Activated naive CD8-positive, alpha-beta T cell treated with anti-CD3 and anti-CD28 coated beads, Interleukin-2, amount 10 ng/mL, durations not matched to agents 7 days and 5 days (primary cell): ENCODE data around the gene SLC25A21. TPM values are rescaled to one million over a fixed set of nuclear protein-coding genes. Genes with fewer than 3 reads are reported as not detected.

Source experiments
- ATAC-seq: fragments of 150-1000 bp; cut with Tn5 transposase; one replicate; pipeline ENCODE4 v1.10.0; 2021; ENCODE audit warnings: low read depth, moderate library complexity
- POLR2A ChIA-PET: fragments of 350-600 bp; sonication (Branson Sonifier 250); formaldehyde crosslinking; loops from one replicate; lab custom pipeline; 2021; ENCODE audit warnings: antibody characterized with exemption; lab: Charles Lee
- DNase-seq: peaks from one replicate; pipeline ENCODE4 v3.0.0; 2021
- H3K27ac Mint-ChIP-seq: one replicate; pipeline ENCODE4 v1.8.0; 2022; ENCODE audit warnings: mild to moderate bottlenecking, mixed read lengths
- H3K27me3 Mint-ChIP-seq: one replicate; pipeline ENCODE4 v1.8.0; 2022; ENCODE audit warnings: mild to moderate bottlenecking, moderate library complexity, mixed read lengths
- H3K36me3 Mint-ChIP-seq: one replicate; pipeline ENCODE4 v1.8.0; 2021; ENCODE audit warnings: mild to moderate bottlenecking, mixed read lengths
- H3K4me1 Mint-ChIP-seq: one replicate; pipeline ENCODE4 v1.8.0; 2021; ENCODE audit warnings: mixed read lengths
- H3K4me3 Mint-ChIP-seq: one replicate; pipeline ENCODE4 v1.8.0; 2022; ENCODE audit warnings: mild to moderate bottlenecking, moderate library complexity, mixed read lengths
- H3K9me3 Mint-ChIP-seq: one replicate; pipeline ENCODE4 v1.8.0; 2021; ENCODE audit warnings: mixed read lengths
- total RNA-seq, 2 experiments: library from RNA; stranded (reverse); gene quantifications; one replicate each; pipeline ENCODE4 v1.2.3, GENCODE V29; 2021

Gene SLC25A21
- total RNA-seq, 2 experiments from 2014 or later = not detected

GRCh38 chr14:37051680-37052079, 120.7 kb downstream of the SLC25A21 start:
- DNase-seq = no peak
- Mint-ChIP-seq H3K4me3 (no peak overlapping the region), H3K27ac (no peak overlapping the region), H3K36me3 (no peaks in the 10 kb centered on the region), H3K9me3 (peaks cover 3% of the 10 kb centered on the region), H3K4me1 (no peaks in the 10 kb centered on the region), H3K27me3 (no peaks in the 10 kb centered on the region)
- ATAC-seq = no peak
- POLR2A ChIA-PET = no interaction called here

- H3K4me3 Mint-ChIP-seq = no peak overlapping the region
- DNase-seq (no peak), ATAC-seq (no peak)
- POLR2A ChIA-PET = no interaction called here
- peaks cover 3% of the 10 kb centered on the region for H3K9me3 Mint-ChIP-seq
- no peak overlapping the region for H3K27ac Mint-ChIP-seq
- H3K27me3 Mint-ChIP-seq = no peaks in the 10 kb centered on the region
- no peaks in the 10 kb centered on the region for H3K36me3 Mint-ChIP-seq
- H3K4me1 Mint-ChIP-seq = no peaks in the 10 kb centered on the region
Observed at GRCh38 chr14:37051153-37051552, 121.3 kb downstream of the SLC25A21 start.

- Mint-ChIP-seq H3K9me3 (no peaks in the 10 kb centered on the region), H3K27ac (no peak overlapping the region), H3K4me3 (no peak overlapping the region), H3K4me1 (no peaks in the 10 kb centered on the region), H3K27me3 (no peaks in the 10 kb centered on the region), H3K36me3 (no peaks in the 10 kb centered on the region)
- DNase-seq = no peak
- no peak for ATAC-seq
- POLR2A ChIA-PET = no interaction called here
Observed at GRCh38 chr14:37048666-37049071, 123.7 kb downstream of the SLC25A21 start.

- Mint-ChIP-seq H3K9me3 (no peaks in the 10 kb centered on the region), H3K27me3 (no peaks in the 10 kb centered on the region), H3K4me3 (no peak overlapping the region), H3K36me3 (no peaks in the 10 kb centered on the region), H3K27ac (no peak overlapping the region), H3K4me1 (no peaks in the 10 kb centered on the region)
- no peak for DNase-seq
- ATAC-seq = no peak
- POLR2A ChIA-PET = no interaction called here
Observed at GRCh38 chr14:37047996-37048395, 124.4 kb downstream of the SLC25A21 start.

GRCh38 chr14:37047226-37047625, 125.2 kb downstream of the SLC25A21 start:
- Mint-ChIP-seq H3K27me3 (no peaks in the 10 kb centered on the region), H3K27ac (no peak overlapping the region), H3K4me3 (no peak overlapping the region), H3K36me3 (no peaks in the 10 kb centered on the region), H3K4me1 (no peaks in the 10 kb centered on the region), H3K9me3 (no peaks in the 10 kb centered on the region)
- DNase-seq = no peak
- POLR2A ChIA-PET = no interaction called here
- ATAC-seq = no peak

- Mint-ChIP-seq H3K9me3 (no peaks in the 10 kb centered on the region), H3K27ac (no peak overlapping the region), H3K4me3 (no peak overlapping the region), H3K36me3 (no peaks in the 10 kb centered on the region), H3K27me3 (no peaks in the 10 kb centered on the region), H3K4me1 (no peaks in the 10 kb centered on the region)
- POLR2A ChIA-PET = no interaction called here
- ATAC-seq = no peak
- no peak for DNase-seq
Observed at GRCh38 chr14:37046815-37047214, 125.6 kb downstream of the SLC25A21 start.

- Mint-ChIP-seq H3K9me3 (no peaks in the 10 kb centered on the region), H3K27ac (no peak overlapping the region)
- POLR2A ChIA-PET = no interaction called here
Observed at GRCh38 chr14:37045340-37046061, 126.9 kb downstream of the SLC25A21 start.

GRCh38 chr14:37037636-37038387, 134.6 kb downstream of the SLC25A21 start:
- ATAC-seq (no peak), DNase-seq (no peak)
- POLR2A ChIA-PET = no interaction called here
- no peaks in the 10 kb centered on the region for H3K4me1 Mint-ChIP-seq
- H3K9me3 Mint-ChIP-seq = no peaks in the 10 kb centered on the region
- H3K27me3 Mint-ChIP-seq = no peaks in the 10 kb centered on the region
- H3K4me3 Mint-ChIP-seq = no peak overlapping the region
- H3K27ac Mint-ChIP-seq = no peak overlapping the region
- H3K36me3 Mint-ChIP-seq = no peaks in the 10 kb centered on the region

More at GRCh38 chr14:37045340-37046061, 126.9 kb downstream of the SLC25A21 start:
- Mint-ChIP-seq H3K27me3 (no peaks in the 10 kb centered on the region), H3K4me3 (no peak overlapping the region), H3K36me3 (no peaks in the 10 kb centered on the region), H3K4me1 (no peaks in the 10 kb centered on the region)
- no peak for DNase-seq
- ATAC-seq = no peak

GRCh38 chr14:37036669-37037341, 135.6 kb downstream of the SLC25A21 start:
- no peaks in the 10 kb centered on the region for H3K4me1 Mint-ChIP-seq
- ATAC-seq (no peak), DNase-seq (no peak)
- no peaks in the 10 kb centered on the region for H3K36me3 Mint-ChIP-seq
- H3K27ac Mint-ChIP-seq = no peak overlapping the region
- POLR2A ChIA-PET = no interaction called here
- H3K9me3 Mint-ChIP-seq = no peaks in the 10 kb centered on the region
- H3K27me3 Mint-ChIP-seq = no peaks in the 10 kb centered on the region
- no peak overlapping the region for H3K4me3 Mint-ChIP-seq

GRCh38 chr14:37035401-37035800, 137.0 kb downstream of the SLC25A21 start:
- Mint-ChIP-seq H3K27me3 (no peaks in the 10 kb centered on the region), H3K4me3 (no peak overlapping the region), H3K9me3 (no peaks in the 10 kb centered on the region), H3K27ac (no peak overlapping the region), H3K4me1 (no peaks in the 10 kb centered on the region), H3K36me3 (no peaks in the 10 kb centered on the region)
- DNase-seq = no peak
- ATAC-seq = no peak
- POLR2A ChIA-PET = no interaction called here

GRCh38 chr14:37034410-37035285, 137.8 kb downstream of the SLC25A21 start:
- POLR2A ChIA-PET = no interaction called here
- H3K9me3 Mint-ChIP-seq = no peaks in the 10 kb centered on the region
- DNase-seq = no peak
- no peak for ATAC-seq
- no peaks in the 10 kb centered on the region for H3K36me3 Mint-ChIP-seq
- H3K27me3 Mint-ChIP-seq = no peaks in the 10 kb centered on the region
- H3K27ac Mint-ChIP-seq = no peak overlapping the region
- H3K4me3 Mint-ChIP-seq = no peak overlapping the region
- no peaks in the 10 kb centered on the region for H3K4me1 Mint-ChIP-seq

- no peak for DNase-seq
- POLR2A ChIA-PET = no interaction called here
- no peak overlapping the region for H3K4me3 Mint-ChIP-seq
Observed at GRCh38 chr14:37032863-37033262, 139.5 kb downstream of the SLC25A21 start.

More at GRCh38 chr14:37032863-37033262, 139.5 kb downstream of the SLC25A21 start:
- no peak for ATAC-seq
- H3K4me1 Mint-ChIP-seq = no peaks in the 10 kb centered on the region
- no peaks in the 10 kb centered on the region for H3K27me3 Mint-ChIP-seq
- no peaks in the 10 kb centered on the region for H3K36me3 Mint-ChIP-seq
- no peak overlapping the region for H3K27ac Mint-ChIP-seq
- no peaks in the 10 kb centered on the region for H3K9me3 Mint-ChIP-seq
